Loucy (cell line): Measurements from ENCODE around the gene ZNF831.

Experiments used
- H2AFZ ChIP-seq: fragments of 200-600 bp; sonication (generic); 2 replicates; pipeline ENCODE4 v1.6.0; 2016; ENCODE audit warnings: antibody characterized with exemption, mild to moderate bottlenecking, low read length, moderate library complexity
- H3F3A ChIP-seq: fragments of 200-600 bp; 2 replicates; pipeline ENCODE4 v1.6.0; 2016; ENCODE audit warnings: antibody characterized with exemption, low read depth, mild to moderate bottlenecking
- H3K27me3 ChIP-seq: fragments of 200-600 bp; sonication (generic); 2 replicates; pipeline ENCODE4 v1.6.1; 2014; ENCODE audit warnings: low read length, mild to moderate bottlenecking; ENCODE audit not compliant: insufficient read depth, poor library complexity, severe bottlenecking
- H3K36me3 ChIP-seq: fragments of 200-600 bp; sonication (generic); 2 replicates; pipeline ENCODE4 v1.6.1; 2016; ENCODE audit warnings: low read length; ENCODE audit not compliant: insufficient read depth
- H3K4me1 ChIP-seq: fragments of 200-600 bp; sonication (generic); 2 replicates; pipeline ENCODE4 v1.5.1; 2014; ENCODE audit warnings: low read length, mild to moderate bottlenecking; ENCODE audit not compliant: insufficient read depth, poor library complexity, severe bottlenecking
- H3K4me2 ChIP-seq: fragments of 200-600 bp; sonication (generic); 2 replicates; pipeline ENCODE4 v1.6.0; 2014; ENCODE audit warnings: antibody characterized with exemption, low read length, low read depth, mild to moderate bottlenecking; ENCODE audit not compliant: poor library complexity, severe bottlenecking
- H3K4me3 ChIP-seq: fragments of 200-600 bp; sonication (generic); 2 replicates; pipeline ENCODE4 v1.5.1; 2014; ENCODE audit warnings: low read length, mild to moderate bottlenecking, mixed read lengths; ENCODE audit not compliant: poor library complexity, severe bottlenecking
- H3K79me2 ChIP-seq: fragments of 200-600 bp; sonication (generic); 2 replicates; pipeline ENCODE4 v1.6.1; 2014; ENCODE audit warnings: low read length; ENCODE audit not compliant: insufficient read depth
- H3K9ac ChIP-seq: fragments of 200-600 bp; sonication (generic); 2 replicates; pipeline ENCODE4 v1.6.0; 2014; ENCODE audit warnings: mild to moderate bottlenecking, low read depth, low read length, moderate library complexity; ENCODE audit not compliant: poor library complexity, severe bottlenecking
- H3K9me2 ChIP-seq: fragments of 200-600 bp; sonication (generic); replicated peaks from 2 replicates; pipeline ENCODE4 v1.6.1; 2016; ENCODE audit warnings: low read depth, low read length, mixed read lengths
- H3K9me3 ChIP-seq: fragments of 200-600 bp; sonication (generic); 2 replicates; pipeline ENCODE4 v1.6.1; 2014; ENCODE audit warnings: mild to moderate bottlenecking, antibody characterized with exemption, low read length, low read depth; ENCODE audit not compliant: insufficient read depth
- H4K20me1 ChIP-seq: fragments of 200-600 bp; sonication (generic); 2 replicates; pipeline ENCODE4 v1.6.0; 2014; ENCODE audit warnings: antibody characterized with exemption, low read length, mild to moderate bottlenecking; ENCODE audit not compliant: insufficient read depth, poor library complexity, severe bottlenecking
- CTCF ChIP-seq: fragments of 200-600 bp; sonication (generic); conservative IDR thresholded peaks from 2 replicates; pipeline ENCODE4 v1.5.1; 2014; ENCODE audit warnings: mild to moderate bottlenecking, antibody characterized with exemption, low read length
- EZH2phosphoT487 ChIP-seq: fragments of 200-600 bp; IDR thresholded peaks from 2 replicates; pipeline ENCODE4 v1.6.1; 2018; ENCODE audit warnings: antibody characterized with exemption, mild to moderate bottlenecking, moderate library complexity, borderline replicate concordance

Gene ZNF831

GRCh38 chr20:59157961-59158541 is 5.6 kb upstream of the ZNF831 start:
- TF ChIP-seq EZH2phosphoT487 (no peak), CTCF (no peak)
- no peaks in the 10 kb centered on the region for H3F3A ChIP-seq
- H3K4me1 ChIP-seq: no peaks in the 10 kb centered on the region
- H3K9ac ChIP-seq: no peak overlapping the region
- no peaks in the 10 kb centered on the region for H3K79me2 ChIP-seq
- H3K4me2 ChIP-seq: no peak overlapping the region
- no peaks in the 10 kb centered on the region for H3K9me2 ChIP-seq
- no peaks in the 10 kb centered on the region for H3K27me3 ChIP-seq
- no peak overlapping the region for H2AFZ ChIP-seq
- H3K9me3 ChIP-seq: no peaks in the 10 kb centered on the region
- H4K20me1 ChIP-seq: no peaks in the 10 kb centered on the region
- no peak overlapping the region for H3K4me3 ChIP-seq
- H3K36me3 ChIP-seq: no peaks in the 10 kb centered on the region

GRCh38 chr20:59158673-59159072 is 4.9 kb upstream of the ZNF831 start:
- Histone ChIP-seq H3K4me1 (no peaks in the 10 kb centered on the region), H3K4me3 (no peak overlapping the region), H3K9me2 (no peaks in the 10 kb centered on the region), H3K79me2 (no peaks in the 10 kb centered on the region), H3K9me3 (no peaks in the 10 kb centered on the region), H3K27me3 (no peaks in the 10 kb centered on the region), H2AFZ (no peak overlapping the region), H3F3A (no peaks in the 10 kb centered on the region), H3K4me2 (no peak overlapping the region), H3K9ac (no peak overlapping the region), H4K20me1 (no peaks in the 10 kb centered on the region), H3K36me3 (no peaks in the 10 kb centered on the region)
- no peak for TF ChIP-seq CTCF

GRCh38 chr20:59159091-59159490 is 4.5 kb upstream of the ZNF831 start:
- Histone ChIP-seq H3K4me1 (no peaks in the 10 kb centered on the region), H3K9me2 (no peaks in the 10 kb centered on the region), H3F3A (no peaks in the 10 kb centered on the region), H3K4me3 (no peak overlapping the region), H3K36me3 (no peaks in the 10 kb centered on the region), H3K27me3 (no peaks in the 10 kb centered on the region), H4K20me1 (no peaks in the 10 kb centered on the region), H3K4me2 (no peak overlapping the region), H3K9ac (no peak overlapping the region), H2AFZ (no peak overlapping the region), H3K79me2 (no peaks in the 10 kb centered on the region), H3K9me3 (no peaks in the 10 kb centered on the region)
- no peak for TF ChIP-seq CTCF
- no peak for TF ChIP-seq EZH2phosphoT487
